GM18907 (cell line): Measurements from ENCODE around the gene RUFY3.
"Not testable (repeated sequence)": the region's sequence is repeated elsewhere in the genome, so short reads cannot be mapped to it uniquely, and the experiment has no call there.

Experiments
- ATAC-seq: cut with Tn5 transposase; IDR thresholded peaks from one replicate; pipeline ENCODE4 v1.9.1; 2021; ENCODE audit warnings: mild to moderate bottlenecking, moderate library complexity; ENCODE audit not compliant: unreplicated experiment

The RUFY3 gene

GRCh38 chr4:70838666-70839588, 117.2 kb downstream of the RUFY3 start:
- peak; percentile 65 for ATAC-seq

DNA sequence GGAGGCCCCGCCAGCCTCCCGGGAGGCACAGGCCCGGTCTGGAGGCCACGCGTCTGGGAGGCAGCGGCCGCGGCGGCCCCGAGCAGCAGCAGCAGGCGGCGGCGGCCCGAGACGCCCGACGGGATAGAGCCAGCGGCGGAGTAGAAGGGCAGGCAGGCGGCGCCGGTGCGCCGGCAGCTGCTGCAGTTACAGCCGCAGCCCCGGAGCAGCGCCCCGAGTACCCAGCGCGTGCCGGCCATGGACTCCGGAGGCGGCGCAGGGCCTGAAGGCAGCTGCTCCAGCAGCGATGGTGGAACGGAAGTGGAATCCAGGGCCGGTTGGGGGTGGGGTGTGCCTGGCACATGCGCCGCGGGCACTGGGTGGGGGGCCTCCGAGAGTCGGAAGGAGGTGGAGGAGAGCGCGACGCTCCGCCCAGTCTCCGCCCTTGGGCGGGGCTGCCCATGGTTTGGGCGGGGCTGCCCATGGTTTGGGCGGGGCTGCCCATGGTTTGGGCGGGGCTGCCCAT, 117.9 kb downstream of the RUFY3 start, which contains the start of gene GRSF1:
Gene GRSF1, minus strand, starts transcription at position 302 of the 505 bp plus-strand sequence. Its CDS starts 63 bp downstream, at position 239.
- peak; percentile 74 for ATAC-seq

GRCh38 chr4:70840137-70840536, 118.4 kb downstream of the RUFY3 start:
- not testable (repeated sequence) for ATAC-seq

GRCh38 chr4:70840631-70841030, 118.9 kb downstream of the RUFY3 start:
- not testable (repeated sequence) for ATAC-seq

DNA sequence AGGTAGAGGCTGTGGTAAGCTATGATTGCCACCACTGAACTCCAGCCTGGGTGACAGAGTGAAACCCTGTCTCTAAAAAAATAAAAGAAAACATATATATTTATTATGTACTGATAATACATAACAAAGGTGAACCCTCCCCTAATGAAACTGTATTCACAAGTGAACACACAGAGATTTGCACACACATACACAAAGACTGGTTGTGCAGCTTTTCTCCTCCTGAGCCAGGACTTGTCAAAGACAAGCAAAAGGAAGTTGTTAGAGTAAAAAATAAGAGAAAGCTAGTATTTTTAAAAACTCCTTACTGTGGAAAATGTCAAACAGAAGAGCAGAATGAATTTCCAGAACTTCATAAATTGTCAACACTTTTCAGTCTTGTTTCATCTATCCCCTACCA, 119.4 kb downstream of the RUFY3 start:
- no peak for ATAC-seq

- no peak for ATAC-seq
Observed at GRCh38 chr4:70841951-70842350, 120.2 kb downstream of the RUFY3 start.

GRCh38 chr4:70842761-70843435, 121.1 kb downstream of the RUFY3 start:
- peak; percentile 26 for ATAC-seq

GRCh38 chr4:70844180-70844579, 122.4 kb downstream of the RUFY3 start:
- ATAC-seq = no peak

- ATAC-seq = no peak
Observed at GRCh38 chr4:70849291-70849690, 127.5 kb downstream of the RUFY3 start.

GRCh38 chr4:70855464-70855863, 133.7 kb downstream of the RUFY3 start:
- ATAC-seq = no peak
